GF-D8 (cell line): ENCODE data around the gene RAPGEF5.

Experiments used
- DNase-seq: peaks from one replicate; lab custom pipeline; 2025; lab: John Stamatoyannopoulos, UW

Gene RAPGEF5

GRCh38 chr7:22216832-22217475 is 140.0 kb downstream of the RAPGEF5 start:
- DNase-seq, result no peak

DNA sequence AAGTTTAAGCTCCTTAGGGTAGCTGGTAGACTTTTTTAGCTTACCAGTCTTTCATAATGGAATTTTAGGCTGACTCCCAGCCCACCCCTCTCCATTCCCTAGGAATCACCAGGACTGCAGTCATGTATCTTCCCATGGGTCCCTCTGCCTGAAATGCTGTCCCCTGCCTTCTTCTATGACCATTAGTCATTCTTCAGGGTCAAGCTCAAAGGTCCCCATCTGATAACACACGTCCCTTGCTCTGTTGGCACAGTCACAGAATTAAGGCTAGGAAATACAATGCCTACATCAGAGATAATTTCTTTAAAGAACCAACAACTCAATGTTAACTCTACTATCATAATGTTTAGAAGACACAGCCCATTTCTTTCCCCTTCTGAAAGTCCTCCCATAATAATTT is 140.6 kb downstream of the RAPGEF5 start:
- DNase-seq, result no peak

DNA sequence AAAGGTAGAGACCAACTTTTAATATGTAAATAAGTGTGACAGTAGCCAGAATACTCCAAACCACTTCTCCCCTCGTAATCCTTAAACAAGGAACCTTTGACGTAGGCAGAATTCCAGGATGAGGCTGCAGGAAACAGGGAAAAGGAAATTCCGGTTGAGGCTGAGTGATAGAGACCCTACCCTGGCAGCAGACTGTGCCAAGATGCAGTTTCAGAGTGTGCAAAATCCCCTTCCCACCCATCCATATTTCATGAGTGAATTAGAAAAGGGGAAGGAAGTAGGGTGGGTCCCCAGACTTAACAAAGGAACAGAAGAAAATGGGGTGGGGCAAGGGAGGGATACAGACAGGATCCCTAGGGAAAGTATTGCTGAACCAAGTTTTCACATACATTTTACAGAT is 143.0 kb downstream of the RAPGEF5 start:
- no peak for DNase-seq

- DNase-seq, result no peak
Observed at GRCh38 chr7:22213081-22213480, 143.9 kb downstream of the RAPGEF5 start.

- no peak for DNase-seq
Observed at GRCh38 chr7:22210967-22211366, 146.0 kb downstream of the RAPGEF5 start.

DNA sequence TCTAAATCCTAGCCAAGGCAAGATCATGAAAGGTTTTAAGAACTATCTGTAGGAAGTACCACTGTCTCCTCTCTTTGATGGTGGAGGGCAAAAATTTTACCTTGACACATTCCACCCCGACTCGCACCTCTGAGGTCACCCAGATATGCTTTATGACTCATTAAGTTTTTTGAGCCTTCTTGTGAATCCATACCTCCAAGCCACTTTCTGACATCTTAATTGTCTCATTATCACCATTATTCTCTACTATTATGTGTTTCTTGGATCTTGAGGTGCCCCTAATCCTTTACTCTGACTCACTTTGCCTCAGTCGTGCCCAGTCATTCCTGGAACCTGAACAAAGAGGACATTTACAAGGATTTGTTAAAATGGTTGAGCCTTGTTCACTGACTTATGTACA is 146.6 kb downstream of the RAPGEF5 start:
- DNase-seq, result no peak

GRCh38 chr7:22208799-22209198 is 148.2 kb downstream of the RAPGEF5 start:
- DNase-seq, result no peak

DNA sequence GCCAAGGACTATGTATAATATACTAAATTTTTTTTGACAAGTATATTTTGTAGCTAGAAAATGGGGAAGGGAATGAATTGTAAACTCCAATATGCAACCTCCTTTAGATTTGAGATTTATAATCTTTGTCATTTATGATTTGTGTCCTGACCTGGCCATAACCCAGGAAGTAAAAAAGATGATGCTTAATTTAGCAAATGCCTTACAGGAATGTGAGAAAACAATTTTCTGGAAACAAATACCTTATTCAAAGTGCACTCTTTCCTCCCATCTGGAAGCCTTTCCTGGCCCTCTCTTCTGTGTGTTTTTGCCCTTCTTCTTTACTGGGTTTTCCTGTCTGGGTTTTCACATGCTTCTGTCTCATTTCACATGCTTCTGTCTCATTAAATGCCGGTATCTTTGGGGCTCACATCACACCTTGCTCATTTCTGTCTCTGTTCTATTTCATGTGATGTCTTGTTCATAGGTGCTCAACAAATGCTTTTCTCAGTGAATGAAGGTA is 149.2 kb downstream of the RAPGEF5 start:
- DNase-seq, result no peak

DNA sequence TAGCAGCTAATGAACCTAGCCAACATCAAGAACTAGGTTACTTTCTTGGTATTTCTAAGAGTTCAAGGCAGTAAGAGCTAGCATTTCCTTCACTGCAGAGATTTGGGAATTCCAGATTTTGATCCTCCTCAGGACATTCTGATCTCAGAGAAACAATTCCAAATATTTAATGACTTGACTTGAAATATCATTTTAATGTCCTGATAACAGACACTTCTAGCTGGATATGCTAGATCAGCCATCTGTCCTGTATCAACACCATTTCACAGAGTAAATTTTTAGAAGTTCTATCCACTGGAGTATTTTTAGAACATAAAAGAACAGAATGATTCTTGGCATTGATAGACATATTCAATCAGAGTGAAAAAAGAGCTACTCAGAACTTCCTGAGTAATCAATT is 151.3 kb downstream of the RAPGEF5 start:
- DNase-seq, result no peak

DNA sequence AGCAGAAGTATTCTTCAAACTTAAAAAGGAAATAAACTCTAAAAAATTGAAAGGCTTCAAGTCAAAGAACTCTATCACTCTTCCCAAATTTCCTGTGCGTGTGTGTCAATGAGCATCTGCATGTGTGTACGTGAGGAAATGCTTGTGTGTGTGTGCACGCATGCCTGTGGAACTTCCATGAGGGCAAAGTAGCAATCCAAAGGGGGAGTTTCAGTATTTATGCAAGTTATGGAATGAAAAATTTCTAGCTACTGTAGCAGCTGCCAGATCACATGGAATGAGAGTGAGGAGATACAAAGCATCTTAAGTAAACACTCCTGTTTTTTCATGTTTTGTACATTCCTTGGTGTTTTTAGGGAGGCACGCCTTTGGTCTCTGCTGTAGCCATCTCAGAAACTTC is 152.6 kb downstream of the RAPGEF5 start:
- no peak for DNase-seq

DNA sequence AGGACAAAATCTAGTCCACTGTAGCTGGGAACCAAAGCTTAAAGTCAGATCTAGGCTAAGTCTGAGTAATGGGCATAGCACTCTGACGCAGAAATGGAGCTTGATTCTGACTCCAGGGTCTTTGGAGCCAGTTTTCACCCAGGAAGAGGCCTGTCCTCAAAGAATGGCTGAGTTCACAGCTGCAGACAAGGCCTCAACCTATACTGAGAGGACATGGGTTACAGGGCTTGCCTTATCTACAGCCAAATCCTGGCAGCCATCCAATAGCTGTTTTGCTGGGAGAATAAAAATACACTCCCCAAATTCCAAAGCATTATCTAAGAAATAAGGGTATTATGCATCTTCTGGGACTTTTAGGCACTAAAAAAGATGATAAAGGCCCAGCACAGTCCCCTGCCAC is 154.8 kb downstream of the RAPGEF5 start:
- no peak for DNase-seq

DNA sequence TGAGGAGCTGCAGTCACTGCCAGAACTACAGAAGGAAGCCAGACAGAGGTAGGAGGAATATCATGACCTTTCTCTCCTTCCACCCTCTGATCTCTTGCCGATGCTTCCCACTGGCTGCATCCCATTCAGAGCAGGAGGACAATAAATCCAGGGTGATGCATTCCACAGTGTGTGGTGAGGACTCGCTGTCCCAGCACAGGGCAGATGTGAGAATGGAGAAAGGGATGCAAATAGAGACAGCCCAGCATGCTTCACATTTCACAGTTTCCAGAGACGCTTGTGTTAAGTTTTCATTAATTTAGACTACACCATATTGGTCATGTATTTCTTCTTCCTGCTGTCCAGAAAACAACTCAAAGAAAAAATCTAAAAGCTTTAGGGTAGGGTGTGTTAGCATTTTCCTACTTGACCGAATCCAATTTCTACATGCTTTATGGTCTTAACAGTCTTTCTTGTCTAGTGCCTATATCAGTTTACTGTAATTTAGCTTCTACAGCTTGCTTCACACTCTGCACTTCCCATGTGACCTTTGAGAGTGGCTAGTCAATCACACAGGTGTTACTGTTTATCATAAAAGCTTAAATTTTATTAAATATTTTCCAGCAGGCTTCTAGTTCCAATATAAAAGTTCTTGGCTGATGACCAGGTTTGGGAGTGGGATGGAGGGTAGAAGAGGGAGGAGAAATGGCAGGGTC is 155.6 kb downstream of the RAPGEF5 start:
- no peak for DNase-seq

DNA sequence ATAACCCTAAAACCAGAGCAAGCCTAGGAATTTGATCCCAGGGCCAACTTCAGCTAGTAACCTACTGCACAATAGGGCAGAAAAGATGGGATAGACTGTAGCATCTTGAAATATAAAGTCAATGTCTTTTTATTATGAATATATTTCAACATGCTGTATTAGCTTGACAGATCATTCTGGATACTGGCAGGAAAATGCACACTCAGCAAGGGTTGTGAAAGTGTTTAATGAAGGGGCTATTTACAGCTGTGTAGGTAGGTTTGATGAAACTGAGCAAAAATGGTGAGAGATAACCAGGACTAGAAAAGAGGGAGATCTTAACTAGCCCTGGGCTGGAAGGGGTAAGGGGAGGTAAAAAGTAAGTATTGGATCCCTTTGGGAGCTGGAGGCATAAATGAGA is 156.2 kb downstream of the RAPGEF5 start:
- no peak for DNase-seq

DNA sequence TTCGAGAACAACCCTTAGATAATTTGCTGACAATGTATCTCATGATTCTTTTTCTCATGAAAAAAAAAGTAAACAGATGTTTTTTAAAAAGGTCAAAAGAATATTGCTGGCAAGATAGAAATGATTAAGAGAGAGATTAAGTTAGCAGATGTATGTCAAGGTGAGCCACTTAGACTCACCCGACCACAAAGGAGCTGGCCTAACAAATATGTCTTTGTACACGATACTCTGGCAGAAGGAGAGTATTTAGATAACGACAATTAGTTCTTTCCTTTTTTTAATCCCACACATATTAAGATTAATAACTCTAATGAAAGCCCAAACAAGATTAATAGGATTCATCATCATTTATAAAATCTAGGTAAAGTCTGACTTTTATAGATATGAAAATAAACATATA is 156.7 kb downstream of the RAPGEF5 start:
- DNase-seq, result no peak

DNA sequence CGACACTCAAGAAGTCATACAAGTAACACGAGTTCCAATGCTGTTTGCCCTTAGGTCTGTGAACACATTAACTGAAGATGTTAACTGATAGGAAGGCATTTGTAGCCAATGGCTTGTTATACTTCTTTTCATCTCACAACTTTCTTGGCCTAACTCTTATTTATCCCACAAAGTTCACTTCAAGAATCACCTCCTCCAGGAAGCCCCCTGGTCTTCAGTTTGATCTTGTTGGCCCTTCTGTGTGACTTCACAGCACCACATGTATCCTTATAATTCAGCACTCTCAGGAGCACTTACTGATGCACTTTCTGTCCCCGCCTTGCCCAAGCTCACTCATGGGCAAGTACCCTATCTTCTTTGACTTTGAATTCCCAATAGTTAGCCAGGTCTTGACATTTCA is 159.6 kb downstream of the RAPGEF5 start:
- no peak for DNase-seq

- DNase-seq, result no peak
Observed at GRCh38 chr7:22196429-22196828, 160.5 kb downstream of the RAPGEF5 start.

DNA sequence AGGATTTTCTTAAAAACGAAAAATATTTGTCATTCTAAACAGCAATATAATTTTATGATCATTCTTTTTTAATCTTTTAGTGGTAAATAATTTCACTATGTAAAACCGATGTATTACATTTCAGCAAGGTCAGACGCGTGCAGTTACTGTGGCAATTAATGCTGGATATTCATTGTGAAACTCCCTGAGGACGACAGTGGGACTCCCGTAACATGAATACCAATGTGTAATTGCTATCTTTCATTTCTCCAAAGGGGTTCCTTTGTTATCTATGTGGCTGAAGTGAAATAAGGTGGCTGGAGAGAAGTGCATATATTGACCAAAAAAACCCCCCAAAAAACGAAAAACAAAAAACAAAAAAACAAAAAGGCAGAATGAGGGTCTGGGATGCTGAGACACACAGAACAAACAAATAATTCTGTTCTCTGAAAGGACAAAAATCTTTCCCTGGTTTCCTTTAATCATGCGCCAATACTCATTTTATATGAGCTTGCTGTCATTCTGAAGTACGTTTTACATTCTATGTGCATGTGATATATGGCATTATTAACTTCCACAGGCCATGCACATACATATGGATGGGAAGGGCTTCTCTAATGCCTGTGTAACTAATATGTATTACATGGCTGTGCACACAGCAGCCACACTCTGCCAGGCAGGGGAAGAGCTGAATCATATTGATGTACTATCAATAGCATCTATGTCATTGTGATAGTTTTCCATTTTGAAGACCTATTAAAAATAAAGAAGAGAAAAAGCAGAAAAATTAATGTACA is 161.4 kb downstream of the RAPGEF5 start:
- no peak for DNase-seq

DNA sequence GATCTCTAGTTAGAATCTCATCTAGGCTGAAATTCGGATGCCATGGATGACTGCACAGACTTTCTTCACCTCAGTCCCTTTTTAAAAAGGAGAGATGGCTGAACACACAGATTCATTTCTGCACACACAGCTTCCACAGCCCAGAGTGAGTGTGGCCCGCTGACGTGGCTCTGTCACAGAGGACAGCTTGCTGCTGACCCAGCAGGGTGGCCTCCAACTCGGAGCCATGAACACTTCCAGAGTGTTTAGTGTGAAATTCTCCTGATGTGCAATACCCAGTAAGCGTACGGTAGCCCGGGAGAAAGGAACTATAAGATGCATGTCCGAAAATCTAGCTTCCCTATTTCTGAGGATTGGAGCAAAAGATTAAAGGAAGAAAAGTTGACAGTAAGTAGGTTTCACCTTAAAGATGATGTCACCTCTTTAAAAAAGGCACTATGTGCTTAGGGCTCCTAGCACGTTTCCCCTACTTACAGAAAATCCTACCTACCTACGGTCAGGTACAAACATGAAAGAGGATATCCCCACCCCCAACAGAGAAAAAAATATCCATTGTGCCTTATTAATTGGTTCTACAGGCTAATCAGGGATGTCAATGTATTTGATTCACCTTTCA is 162.2 kb downstream of the RAPGEF5 start:
- no peak for DNase-seq

GRCh38 chr7:22193450-22193983 is 163.4 kb downstream of the RAPGEF5 start:
- no peak for DNase-seq

DNA sequence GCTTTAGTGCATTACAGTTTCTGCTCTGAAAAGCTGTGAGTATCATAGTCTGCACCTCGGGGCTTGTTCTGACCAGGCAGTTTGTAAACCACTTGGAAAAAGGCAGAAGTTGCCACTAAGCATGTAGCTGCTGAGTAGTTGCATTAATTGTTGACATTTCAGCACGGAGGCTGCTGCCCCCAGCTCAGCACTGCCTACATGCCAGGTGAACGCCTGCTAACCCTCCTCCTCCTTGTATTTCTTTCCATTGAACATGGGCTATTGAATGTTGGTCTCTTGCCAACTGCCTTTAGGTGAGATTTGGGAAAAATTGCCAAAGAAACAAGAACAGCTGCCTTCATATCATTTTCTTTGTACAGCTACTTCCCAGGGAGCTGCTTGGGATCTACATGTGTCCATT is 164.2 kb downstream of the RAPGEF5 start:
- no peak for DNase-seq

DNA sequence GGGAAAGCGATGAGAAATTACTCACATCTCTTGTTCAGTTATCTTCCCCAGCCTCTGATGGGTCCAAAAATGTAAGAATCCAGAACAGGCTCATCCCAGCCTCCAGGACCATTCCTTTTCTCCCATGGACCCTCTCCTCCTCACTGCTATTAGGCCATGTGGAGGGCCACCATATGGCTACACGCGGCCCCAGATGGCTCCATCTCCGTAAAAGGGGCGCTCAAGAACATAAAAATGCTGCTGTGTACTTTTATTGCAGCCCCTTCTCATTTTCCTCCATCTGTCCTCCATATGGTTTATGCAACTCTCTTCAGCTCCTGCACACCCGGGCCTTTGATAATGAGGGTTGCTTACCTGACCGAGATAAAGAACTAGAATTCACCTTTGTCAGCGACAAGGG is 166.2 kb downstream of the RAPGEF5 start:
- DNase-seq, result no peak

- no peak for DNase-seq
Observed at GRCh38 chr7:22189741-22190140, 167.2 kb downstream of the RAPGEF5 start.
